ENCODE data around the gene ANKRD16.

- TF ChIP-seq USF2 (IDR thresholded peaks at IDR 0.05; ENCODE audit: low read length) (no peak), CTCF (IDR thresholded peaks at IDR 0.05; ENCODE audit: control extremely low read depth in 1 of 3, insufficient read depth in 1 of 3, low read depth in 1 of 3, low read length in 3 of 3) (no peak), EZH2 (IDR thresholded peaks at IDR 0.05; ENCODE audit: low read depth, low read length, severe bottlenecking) (no peak), ATF2 (IDR thresholded peaks at IDR 0.05; ENCODE audit: low read length) (no peak), POLR2A (IDR thresholded peaks at IDR 0.05; ENCODE audit: control extremely low read depth in 1 of 2, low read depth in 2 of 2, low read length in 2 of 2) (no peak), TBP (IDR thresholded peaks at IDR 0.05; ENCODE audit: low read depth, low read length) (no peak), RXRA (IDR thresholded peaks at IDR 0.05; ENCODE audit: insufficient read depth, low read depth, low read length) (no peak), RFX5 (IDR thresholded peaks at IDR 0.05; ENCODE audit: borderline replicate concordance, low read depth, low read length) (no peak), CHD7 (IDR thresholded peaks at IDR 0.05; ENCODE audit: insufficient replicate concordance, low read length) (no peak), CHD2 (IDR thresholded peaks at IDR 0.05; ENCODE audit: low read length) (no peak), CREB1 (IDR thresholded peaks at IDR 0.05) (no peak)
These were observed 45.9 kb downstream of the ANKRD16 start for GRCh38 chr10:5843686-5844344.
